ENCODE results near the gene DPP6. TPM values are rescaled to one million over a fixed set of nuclear protein-coding genes. Genes with fewer than 3 reads are reported as not detected.

The DPP6 gene
- total and polyA plus RNA-seq, 9 of the 15 experiments (the other 6 are each of a cell fraction or from before 2014, with no cell fraction given), result not detected

- POLR2A ChIA-PET, result interaction anchor here (1.1 to 2.0 kb wide), 3 partner anchors 18 to 218 kb away, joined by 3 to 7 read pairs (median 3); no protein-coding TSS in a partner anchor
- intact Hi-C loops (cut with micrococcal nuclease), result loop anchor here (5.0 kb wide), 3 partner anchors 263 to 838 kb away; no protein-coding TSS in a partner anchor
- WGBS (ENCODE audit: insufficient coverage, low coverage, missing lambda C conversion rate), result 17% methylated on average over 9 of the region's 9 CpGs
- peak in 1 of 4 experiments; percentile 18 for DNase-seq (ENCODE audit: extremely low read depth in 1 of 4, low spot score in 3 of 4)
- Histone ChIP-seq H3K36me3 (ENCODE audit: control insufficient read depth, insufficient read depth, low read length) (no peaks in the 10 kb centered on the region), H3K4me3 (peak overlapping the region; percentile 47), H3K4me2 (ENCODE audit: insufficient read depth, low read length) (peak overlapping the region; percentile 88), H3K9me3 (replicated peaks; ENCODE audit: control insufficient read depth, insufficient read depth, low read depth, low read length) (peaks cover 5% of the 10 kb centered on the region; the same call in 1 of the 2 replicates), H3K4me1 (replicated peaks in 1 of 2; ENCODE audit: control insufficient read depth in 2 of 2, insufficient read depth in 2 of 2, low read length in 2 of 2) (peaks cover 6 to 8% of the 10 kb centered on the region in 2 experiments; a peak in 3 of 5 replicates), H3K27me3 (ENCODE audit: control insufficient read depth in 2 of 2, insufficient read depth in 2 of 2, low read length in 2 of 2) (peaks cover 0 to 11% of the 10 kb centered on the region in 2 experiments; a peak in 2 of 5 replicates), H3K27ac (ENCODE audit: extremely low read depth, low read depth, low read length) (no peak overlapping the region), H2AFZ (ENCODE audit: low read depth, low read length) (peak overlapping the region; percentile 98), H3K9me1 (ENCODE audit: control insufficient read depth, insufficient read depth, low read length) (no peaks in the 10 kb centered on the region), H3K9ac (ENCODE audit: insufficient read depth in 1 of 2, low read depth in 2 of 2, low read length in 2 of 2) (peak overlapping the region; percentile 40 to 70; a peak in 2 of 4 replicates), H3K79me2 (ENCODE audit: control insufficient read depth, insufficient read depth, low read length) (no peaks in the 10 kb centered on the region), H4K20me1 (replicated peaks; ENCODE audit: control insufficient read depth, insufficient read depth, low read length) (no peaks in the 10 kb centered on the region)
- peak; percentile 47 for ATAC-seq
- CTCF ChIA-PET (ENCODE audit: low intra/inter-chr PET ratio), result interaction anchor here (0.6 kb wide), 1 partner anchor 186 kb away, joined by 4 read pairs; no protein-coding TSS in a partner anchor
- in situ Hi-C loops (cut with MboI), result loop anchor here (5.0 to 10.0 kb wide), 2 partner anchors 413 to 616 kb away; partner anchors contain the start of gene CNPY1
- no TSS peak for BruUV-seq (replicated peaks)
- FAIRE-seq, result no peak
- TF ChIP-seq ATF3 (IDR thresholded peaks at IDR 0.05), result 0 out of 2 replicates have a peak, but pooled peaks have one; percentile 6
- no peak for TF ChIP-seq ATF3 (CRISPR knock-in tag; conservative IDR thresholded peaks at IDR 0.05)
- TF ChIP-seq ZNF695 (CRISPR knock-in tag; IDR thresholded peaks at IDR 0.05), result no peak
- TF ChIP-seq CHD2 (IDR thresholded peaks at IDR 0.05; ENCODE audit: low read depth, low read length), result no peak
- TF ChIP-seq ZNF780A (CRISPR knock-in tag; IDR thresholded peaks at IDR 0.05), result no peak
- no peak for TF ChIP-seq E2F6 (IDR thresholded peaks at IDR 0.05; ENCODE audit: borderline replicate concordance in 1 of 2, extremely low read depth in 1 of 2, insufficient read depth in 1 of 2, insufficient read length in 1 of 2, low read depth in 1 of 2, low read length in 1 of 2, poor library complexity in 1 of 2, severe bottlenecking in 1 of 2)
- no peak for TF ChIP-seq NRF1 (conservative IDR thresholded peaks at IDR 0.05 in 1 of 2, IDR thresholded peaks at IDR 0.05 in 1 of 2)
- TF ChIP-seq CEBPZ (IDR thresholded peaks at IDR 0.05; ENCODE audit: borderline replicate concordance, low read depth, low read length), result no peak
- TF ChIP-seq BDP1 (IDR thresholded peaks at IDR 0.05; ENCODE audit: insufficient read depth, insufficient read length), result no peak
- no peak for TF ChIP-seq MECOM (CRISPR knock-in tag; IDR thresholded peaks at IDR 0.05)
- TF ChIP-seq TBP (optimal IDR thresholded peaks at IDR 0.05; ENCODE audit: low read depth, low read length), result no peak
- no peak for TF ChIP-seq GABPB2 (CRISPR knock-in tag; conservative IDR thresholded peaks at IDR 0.05)
- TF ChIP-seq ELF1 (tag; IDR thresholded peaks at IDR 0.05), result no peak
- no peak for TF ChIP-seq CEBPG (CRISPR knock-in tag; IDR thresholded peaks at IDR 0.05)
- peak in 1 of 2 experiments; percentile 21; a peak in 1 of 4 replicates for TF ChIP-seq CEBPG (tag; conservative IDR thresholded peaks at IDR 0.05 in 1 of 2, IDR thresholded peaks at IDR 0.05 in 1 of 2)
- no peak for TF ChIP-seq NFRKB (IDR thresholded peaks at IDR 0.05; ENCODE audit: low read depth)
These were observed 877.0 kb downstream of the DPP6 start for GRCh38 chr7:154929006-154929726.
